WTC11 (cell line): Measurements from ENCODE around the gene CYP27A1.

Source experiments
- ATF3 ChIP-seq: sonication (generic); formaldehyde crosslinking; conservative IDR thresholded peaks from 2 replicates; pipeline ENCODE4 v1.8.1; 2022; ENCODE audit warnings: mild to moderate bottlenecking, missing genetic modification reagents
- CTCF ChIP-seq: fragments of 200-600 bp; IDR thresholded peaks from 2 replicates; pipeline ENCODE4 v1.8.0; 2022; ENCODE audit warnings: antibody characterized with exemption
- FOXP4 ChIP-seq: sonication (generic); formaldehyde crosslinking; IDR thresholded peaks from 2 replicates; pipeline ENCODE4 v1.8.0; 2022; ENCODE audit warnings: mild to moderate bottlenecking, missing genetic modification reagents
- NR3C1 ChIP-seq: sonication (generic); formaldehyde crosslinking; conservative IDR thresholded peaks from 2 replicates; pipeline ENCODE4 v1.8.1; 2023; ENCODE audit warnings: low read depth, mild to moderate bottlenecking, missing genetic modification reagents
- ZNF232 ChIP-seq: sonication (generic); formaldehyde crosslinking; IDR thresholded peaks from 2 replicates; pipeline ENCODE4 v1.8.0; 2022; ENCODE audit warnings: mild to moderate bottlenecking, missing genetic modification reagents

- no peak for TF ChIP-seq ZNF232 (CRISPR knock-in tag)
- TF ChIP-seq CTCF, result no peak
- TF ChIP-seq ATF3 (CRISPR knock-in tag), result no peak
- no peak for TF ChIP-seq NR3C1 (CRISPR knock-in tag)
- TF ChIP-seq FOXP4 (CRISPR knock-in tag), result no peak
Measured at GRCh38 chr2:218745559-218746469, 36.1 kb upstream of the CYP27A1 start.
